H9 (cell line): ENCODE measurements around the gene TBC1D8. TPM values are rescaled to one million over a fixed set of nuclear protein-coding genes. Genes with fewer than 3 reads are reported as not detected.

Experiments used
- DNase-seq: peaks from one replicate; pipeline ENCODE4 v3.0.0-alpha.2; 2017
- H2AFZ ChIP-seq: one replicate; pipeline ENCODE4 v1.6.1; 2013; ENCODE audit warnings: mild to moderate bottlenecking, low read length, control low read depth, moderate library complexity
- H2AK5ac ChIP-seq: 2 replicates; pipeline ENCODE4 v1.6.1; 2013; ENCODE audit warnings: low read length, control low read depth, mixed read lengths; ENCODE audit not compliant: insufficient read length
- H2BK120ac ChIP-seq: one replicate; pipeline ENCODE4 v1.6.1; 2013; ENCODE audit warnings: low read depth, mild to moderate bottlenecking, low read length, control low read depth, inconsistent platforms; ENCODE audit not compliant: poor library complexity, severe bottlenecking
- H2BK12ac ChIP-seq: 2 replicates; pipeline ENCODE4 v1.6.1; 2013; ENCODE audit warnings: low read length, control low read depth, mixed read lengths, low read depth; ENCODE audit not compliant: insufficient read length
- H2BK15ac ChIP-seq: 2 replicates; pipeline ENCODE4 v1.6.1; 2013; ENCODE audit warnings: low read depth, low read length, control low read depth
- H2BK20ac ChIP-seq: one replicate; pipeline ENCODE4 v1.6.1; 2013; ENCODE audit warnings: low read depth, mild to moderate bottlenecking, low read length, control low read depth, inconsistent platforms; ENCODE audit not compliant: poor library complexity, severe bottlenecking
- H2BK5ac ChIP-seq: 2 replicates; pipeline ENCODE4 v1.6.1; 2013; ENCODE audit warnings: low read length, control low read depth, mixed read lengths; ENCODE audit not compliant: insufficient read length
- H3K14ac ChIP-seq: 2 replicates; pipeline ENCODE4 v1.6.1; 2013; ENCODE audit warnings: low read length, control low read depth; ENCODE audit not compliant: insufficient read depth
- H3K18ac ChIP-seq: 2 replicates; pipeline ENCODE4 v1.6.1; 2013; ENCODE audit warnings: low read depth, mild to moderate bottlenecking, mixed read lengths, low read length, control low read depth; ENCODE audit not compliant: insufficient read length
- H3K23ac ChIP-seq: 2 replicates; pipeline ENCODE4 v1.6.1; 2013; ENCODE audit warnings: low read length, control low read depth, mixed read lengths, low read depth; ENCODE audit not compliant: insufficient read length
- H3K23me2 ChIP-seq: 2 replicates; pipeline ENCODE4 v1.6.1; 2013; ENCODE audit warnings: low read depth, mild to moderate bottlenecking, mixed read lengths, low read length, control low read depth; ENCODE audit not compliant: insufficient read length, poor library complexity, severe bottlenecking
- H3K27ac ChIP-seq: 2 replicates; pipeline ENCODE4 v1.5.1; 2013; ENCODE audit warnings: low read length, control low read depth, mixed read lengths, low read depth; ENCODE audit not compliant: insufficient read length
- H3K27me3 ChIP-seq: 2 replicates; pipeline ENCODE4 v1.6.1; 2013; ENCODE audit warnings: low read length, control low read depth, inconsistent platforms; ENCODE audit not compliant: insufficient read depth
- H3K4ac ChIP-seq: 2 replicates; pipeline ENCODE4 v1.6.1; 2013; ENCODE audit warnings: low read depth, mild to moderate bottlenecking, control low read depth, inconsistent platforms, low read length, moderate library complexity
- H3K4me1 ChIP-seq: 2 replicates; pipeline ENCODE4 v1.6.1; 2013; ENCODE audit warnings: low read length, control low read depth, inconsistent platforms; ENCODE audit not compliant: insufficient read depth
- H3K4me2 ChIP-seq: 2 replicates; pipeline ENCODE4 v1.6.1; 2013; ENCODE audit warnings: low read length, control low read depth, mixed read lengths; ENCODE audit not compliant: insufficient read length, insufficient read depth
- H3K56ac ChIP-seq: 2 replicates; pipeline ENCODE4 v1.6.1; 2013; ENCODE audit warnings: low read depth, mild to moderate bottlenecking, mixed read lengths, low read length, control low read depth; ENCODE audit not compliant: insufficient read length
- H3K79me1 ChIP-seq: 2 replicates; pipeline ENCODE4 v1.6.1; 2013; ENCODE audit warnings: low read depth, mild to moderate bottlenecking, moderate library complexity, low read length, control low read depth, inconsistent platforms; ENCODE audit not compliant: insufficient read depth, poor library complexity, severe bottlenecking
- H3K79me2 ChIP-seq: 2 replicates; pipeline ENCODE4 v1.6.1; 2013; ENCODE audit warnings: low read length, control low read depth, inconsistent platforms; ENCODE audit not compliant: insufficient read depth
- H3K9ac ChIP-seq: 2 replicates; pipeline ENCODE4 v1.6.1; 2013; ENCODE audit warnings: low read length, control low read depth, mixed read lengths; ENCODE audit not compliant: insufficient read length; ENCODE audit errors: extremely low read depth
- H3K9me3 ChIP-seq: one replicate; pipeline ENCODE4 v1.6.1; 2013; ENCODE audit warnings: low read depth, low read length, inconsistent platforms; ENCODE audit not compliant: control insufficient read depth
- H3T11ph ChIP-seq: one replicate; pipeline ENCODE4 v1.6.1; 2013; ENCODE audit warnings: mild to moderate bottlenecking, low read length, control low read depth, inconsistent platforms
- H4K20me1 ChIP-seq: one replicate; pipeline ENCODE4 v1.6.1; 2013; ENCODE audit not compliant: control insufficient read depth, insufficient read length, insufficient read depth
- H4K5ac ChIP-seq: 2 replicates; pipeline ENCODE4 v1.6.1; 2013; ENCODE audit warnings: low read depth, mild to moderate bottlenecking, mixed read lengths, low read length, control low read depth; ENCODE audit not compliant: insufficient read length
- H4K8ac ChIP-seq: replicated peaks from 2 replicates; pipeline ENCODE4 v1.6.1; 2013; ENCODE audit warnings: low read length, control low read depth, mixed read lengths, low read depth; ENCODE audit not compliant: insufficient read length
- H4K91ac ChIP-seq: 2 replicates; pipeline ENCODE4 v1.6.1; 2013; ENCODE audit warnings: low read depth, mild to moderate bottlenecking, moderate library complexity, mixed read lengths, low read length, control low read depth; ENCODE audit not compliant: insufficient read length
- H3K27ac Mint-ChIP-seq, 3 experiments: 2 replicates in 2 of 3; 3 replicates in 1 of 3; pipeline ENCODE4 v1.8.0; 2020 to 2021; ENCODE audit warnings: mixed read lengths in 3 of 3, mild to moderate bottlenecking in 1 of 3, moderate library complexity in 1 of 3
- H3K27me3 Mint-ChIP-seq: 2 replicates; pipeline ENCODE4 v1.8.0; 2021; ENCODE audit warnings: low read depth, mild to moderate bottlenecking, moderate library complexity, mixed read lengths
- H3K36me3 Mint-ChIP-seq, 3 experiments: 2 replicates in 2 of 3; 3 replicates in 1 of 3; pipeline ENCODE4 v1.8.0; 2020 to 2021; ENCODE audit warnings: low read depth in 3 of 3, mixed read lengths in 3 of 3; ENCODE audit not compliant: insufficient read depth in 1 of 3
- H3K4me1 Mint-ChIP-seq, 2 experiments: 2 replicates each; pipeline ENCODE4 v1.8.0; 2020; ENCODE audit warnings: mixed read lengths in 2 of 2
- H3K4me3 Mint-ChIP-seq, 2 experiments: 2 replicates in 1 of 2; 3 replicates in 1 of 2; pipeline ENCODE4 v1.8.0; 2020 to 2021; ENCODE audit warnings: mild to moderate bottlenecking in 2 of 2, mixed read lengths in 2 of 2, moderate library complexity in 1 of 2
- H3K9me3 Mint-ChIP-seq, 2 experiments: 2 replicates in 1 of 2; 3 replicates in 1 of 2; pipeline ENCODE4 v1.8.0; 2020; ENCODE audit warnings: mild to moderate bottlenecking in 2 of 2, mixed read lengths in 2 of 2, moderate library complexity in 1 of 2
- CTCF ChIP-seq: fragments of 200-600 bp; sonication (generic); conservative IDR thresholded peaks from 3 replicates; pipeline ENCODE4 v1.8.0; 2021; ENCODE audit warnings: antibody characterized with exemption, mild to moderate bottlenecking
- whole genome bisulfite sequencing: extraction: QIAGEN DNeasy Blood & Tissue Kit; methylation state at CpG from one replicate; pipeline ENCODE4 v1.1.7; 2013; ENCODE audit warnings: missing lambda C conversion rate, low lambda C conversion rate, mixed read lengths; ENCODE audit not compliant: insufficient read length; ENCODE audit errors: extremely low coverage; 5-methylcytosine and 5-hydroxymethylcytosine counted together
- total RNA-seq: library from RNA; stranded (reverse); gene quantifications from 2 replicates; pipeline ENCODE4 v1.2.1, GENCODE V29; 2021

The TBC1D8 gene
- total RNA-seq, 1 experiment from 2014 or later, result 16.6 TPM

- Histone ChIP-seq H2BK12ac (no peak overlapping the region), H3K9me3 (no peaks in the 10 kb centered on the region), H3K18ac (no peak overlapping the region), H2BK20ac (no peak overlapping the region), H2AFZ (no peak overlapping the region), H3K27me3 (no peaks in the 10 kb centered on the region; the same call in 1 of the 2 replicates), H2BK15ac (no peak overlapping the region; the same call in 1 of the 2 replicates), H3K23ac (no peak overlapping the region), H4K8ac (no peak overlapping the region), H3K4me2 (peak overlapping the region; percentile 55), H3K27ac (no peak overlapping the region), H4K20me1 (no peaks in the 10 kb centered on the region), H3K56ac (no peak overlapping the region), H3K23me2 (peaks cover 19% of the 10 kb centered on the region), H3T11ph (no peak overlapping the region), H2AK5ac (no peak overlapping the region), H3K14ac (peak overlapping the region; percentile 39; the same call in 1 of the 2 replicates), H3K79me1 (no peaks in the 10 kb centered on the region), H3K9ac (peak overlapping the region; percentile 33), H3K4me1 (peaks cover 3% of the 10 kb centered on the region; the same call in 1 of the 2 replicates), H3K4ac (no peak overlapping the region), H3K79me2 (peaks cover 10% of the 10 kb centered on the region; the same call in 1 of the 2 replicates), H2BK120ac (no peak overlapping the region), H2BK5ac (no peak overlapping the region), H4K91ac (no peak overlapping the region), H4K5ac (no peak overlapping the region)
- H3K4me1 Mint-ChIP-seq, result peaks cover 55 to 57% of the 10 kb centered on the region in 2 experiments
- TF ChIP-seq CTCF, result no peak
- no CpG with 5 or more reads among the region's 76 CpGs for WGBS
- H3K27ac Mint-ChIP-seq, result no peak overlapping the region; a peak in 1 of 7 replicates
- DNase-seq, result peak; percentile 46
- no peaks in the 10 kb centered on the region for H3K9me3 Mint-ChIP-seq
- peak overlapping the region; percentile 67 to 83 for H3K4me3 Mint-ChIP-seq
- peaks cover 18% of the 10 kb centered on the region for H3K27me3 Mint-ChIP-seq
- H3K36me3 Mint-ChIP-seq, result no peaks in the 10 kb centered on the region; a peak in 1 of 7 replicates
Observed at GRCh38 chr2:101150306-101151145, 656 bp downstream of the TBC1D8 start.
